B cell (primary cell): Measurements from ENCODE around the gene TIAM2. TPM values are rescaled to one million over a fixed set of nuclear protein-coding genes. Genes with fewer than 3 reads are reported as not detected.

Experiments used
- ATAC-seq: fragments of 200-7000 bp; cut with Tn5 transposase; one replicate; pipeline ENCODE4 v1.10.0; 2021; ENCODE audit warnings: low read depth, mild to moderate bottlenecking, moderate number of reproducible peaks, moderate library complexity
- CTCF ChIA-PET: fragments of 350-600 bp; sonication (Branson Sonifier 250); formaldehyde crosslinking; loops from one replicate; lab custom pipeline; 2021; ENCODE audit warnings: antibody characterized with exemption, inconsistent platforms; lab: Charles Lee
- POLR2A ChIA-PET: fragments of 350-600 bp; sonication (Branson Sonifier 250); formaldehyde crosslinking; loops from one replicate; lab custom pipeline; 2021; ENCODE audit warnings: antibody characterized with exemption; lab: Charles Lee
- DNase-seq: peaks from one replicate; pipeline ENCODE4 v3.0.0; 2013
- H2AFZ ChIP-seq: 2 replicates; pipeline ENCODE4 v1.6.1; 2012; ENCODE audit warnings: mild to moderate bottlenecking, low read depth, low read length; ENCODE audit not compliant: insufficient read depth, poor library complexity, severe bottlenecking
- H3K27ac ChIP-seq, 2 donors: 1 replicate in 1 of 2; 2 replicates in 1 of 2; pipeline ENCODE4 v1.5.1; 2012 to 2013; ENCODE audit warnings: low read length in 2 of 2, mild to moderate bottlenecking in 2 of 2, moderate library complexity in 1 of 2
- H3K27me3 ChIP-seq, 4 experiments: fragments of 200-600 bp in 1 of 4; sonication (generic) in 1 of 4; replicated peaks in 1 of 4; 1 replicate in 2 of 4; 2 replicates in 2 of 4; pipeline versions ENCODE4 v1.6.1 to v1.7.0; 2013 to 2016; ENCODE audit warnings: low read length in 3 of 4, mild to moderate bottlenecking in 2 of 4, mixed read lengths in 1 of 4, moderate library complexity in 1 of 4; ENCODE audit not compliant: insufficient read depth in 4 of 4, control insufficient read depth in 3 of 4; ENCODE audit errors: control extremely low read depth in 1 of 4
- H3K36me3 ChIP-seq, 2 experiments: replicated peaks in 1 of 2; 1 replicate in 1 of 2; 2 replicates in 1 of 2; pipeline versions ENCODE4 v1.6.1 to v1.7.1; 2013; ENCODE audit warnings: low read length in 1 of 2; ENCODE audit not compliant: insufficient read depth in 2 of 2, control insufficient read depth in 1 of 2; ENCODE audit errors: control extremely low read depth in 1 of 2, extremely low read depth in 1 of 2
- H3K4me1 ChIP-seq, 2 donors: fragments of 200-600 bp in 1 of 2; sonication (generic) in 1 of 2; 1 replicate in 1 of 2; 2 replicates in 1 of 2; pipeline versions ENCODE4 v1.5.1 to v1.6.1; 2013 to 2017; ENCODE audit warnings: low read length in 2 of 2; ENCODE audit not compliant: control insufficient read depth in 2 of 2, insufficient read depth in 2 of 2
- H3K4me2 ChIP-seq: replicated peaks from 2 replicates; pipeline ENCODE3; 2012; ENCODE audit warnings: mild to moderate bottlenecking, low read depth, low read length; ENCODE audit not compliant: poor library complexity, severe bottlenecking
- H3K4me3 ChIP-seq, 5 experiments: fragments of 200-600 bp in 1 of 5; sonication (generic) in 1 of 5; 1 replicate in 3 of 5; 2 replicates in 2 of 5; pipeline versions ENCODE4 v1.5.1 to v1.7.0; 2011 to 2016; ENCODE audit warnings: low read length in 4 of 5, mild to moderate bottlenecking in 4 of 5, low read depth in 2 of 5, control low read depth in 1 of 5, moderate library complexity in 1 of 5; ENCODE audit not compliant: insufficient read depth in 1 of 5; ENCODE audit errors: control extremely low read depth in 1 of 5, extremely low read depth in 1 of 5
- H3K79me2 ChIP-seq: fragments of 200-600 bp; sonication (generic); one replicate; pipeline ENCODE4 v1.6.0; 2016; ENCODE audit warnings: low read length; ENCODE audit not compliant: control insufficient read depth, insufficient read depth
- H3K9ac ChIP-seq: fragments of 200-600 bp; sonication (generic); 2 replicates; pipeline ENCODE4 v1.6.1; 2017; ENCODE audit warnings: mild to moderate bottlenecking, low read length, moderate library complexity
- H3K9me3 ChIP-seq, 3 donors: one replicate each; pipeline versions ENCODE4 v1.6.1 to v1.7.1; 2013; ENCODE audit warnings: low read length in 2 of 3; ENCODE audit not compliant: control insufficient read depth in 2 of 3, insufficient read depth in 1 of 3; ENCODE audit errors: control extremely low read depth in 1 of 3
- H4K20me1 ChIP-seq: 2 replicates; pipeline ENCODE4 v1.6.0; 2012; ENCODE audit warnings: mild to moderate bottlenecking, low read length; ENCODE audit not compliant: insufficient read depth, control insufficient read depth, poor library complexity, severe bottlenecking
- H3K27ac Mint-ChIP-seq: one replicate; pipeline ENCODE4 v1.8.0; 2021; ENCODE audit warnings: mixed read lengths
- H3K27me3 Mint-ChIP-seq: one replicate; pipeline ENCODE4 v1.8.0; 2021; ENCODE audit warnings: mixed read lengths
- H3K4me1 Mint-ChIP-seq: one replicate; pipeline ENCODE4 v1.8.0; 2021; ENCODE audit warnings: mixed read lengths
- H3K4me3 Mint-ChIP-seq: one replicate; pipeline ENCODE4 v1.8.0; 2021; ENCODE audit warnings: mixed read lengths
- H3K9me3 Mint-ChIP-seq: one replicate; pipeline ENCODE4 v1.8.0; 2022; ENCODE audit warnings: mixed read lengths; ENCODE audit not compliant: insufficient read depth
- EZH2 ChIP-seq: IDR thresholded peaks from 2 replicates; pipeline ENCODE4 v1.6.1; 2012; ENCODE audit warnings: borderline replicate concordance, low read depth, mild to moderate bottlenecking, moderate library complexity, low read length; ENCODE audit not compliant: insufficient read depth, poor library complexity, severe bottlenecking
- WGBS: methylation state at CpG from one replicate; pipeline ENCODE4 v1.1.5; 2013; ENCODE audit warnings: missing lambda C conversion rate; ENCODE audit not compliant: insufficient coverage; 5-methylcytosine and 5-hydroxymethylcytosine counted together
- intact Hi-C: fragments of 100-400 bp; cut with micrococcal nuclease; formaldehyde crosslinking; loops from one replicate; pipeline ENCODE4 v1.10.0; 2022
- polyA plus RNA-seq: library from polyadenylated mRNA; depleted of rRNA; stranded (reverse); fragments of >200 nt; gene quantifications from 2 replicates; pipeline ENCODE4 v1.2.3, GENCODE V29; 2012
- total RNA-seq, 2 donors: library from RNA; stranded (reverse); fragments of 120-200 nt in 1 of 2; gene quantifications; 1 replicate in 1 of 2; 2 replicates in 1 of 2; pipeline versions ENCODE4 v1.2.3 to v1.2.4, GENCODE V29; 2013 to 2022
- TF ChIP-seq, protein P1 (sequence below): fragments of 200-600 bp; IDR thresholded peaks from one replicate; pipeline ENCODE4 v1.8.0; 2022; ENCODE audit warnings: antibody characterized with exemption, mild to moderate bottlenecking

Gene TIAM2
- total and polyA plus RNA-seq, 2 donors (not counting 1 experiment from before 2014, with no cell fraction given) = 13.1 to 18.8 TPM

- no peak for ATAC-seq
- no peaks in the 10 kb centered on the region for H3K27me3 Mint-ChIP-seq
- H3K9me3 Mint-ChIP-seq = no peaks in the 10 kb centered on the region
- no peaks in the 10 kb centered on the region for H3K4me1 ChIP-seq
- H4K20me1 ChIP-seq = no peaks in the 10 kb centered on the region
- intact Hi-C loops = no loop called here
- no peak overlapping the region for H3K4me3 Mint-ChIP-seq
- 90% methylated on average over 4 of the region's 8 CpGs for WGBS
- TF ChIP-seq, protein P1, sequence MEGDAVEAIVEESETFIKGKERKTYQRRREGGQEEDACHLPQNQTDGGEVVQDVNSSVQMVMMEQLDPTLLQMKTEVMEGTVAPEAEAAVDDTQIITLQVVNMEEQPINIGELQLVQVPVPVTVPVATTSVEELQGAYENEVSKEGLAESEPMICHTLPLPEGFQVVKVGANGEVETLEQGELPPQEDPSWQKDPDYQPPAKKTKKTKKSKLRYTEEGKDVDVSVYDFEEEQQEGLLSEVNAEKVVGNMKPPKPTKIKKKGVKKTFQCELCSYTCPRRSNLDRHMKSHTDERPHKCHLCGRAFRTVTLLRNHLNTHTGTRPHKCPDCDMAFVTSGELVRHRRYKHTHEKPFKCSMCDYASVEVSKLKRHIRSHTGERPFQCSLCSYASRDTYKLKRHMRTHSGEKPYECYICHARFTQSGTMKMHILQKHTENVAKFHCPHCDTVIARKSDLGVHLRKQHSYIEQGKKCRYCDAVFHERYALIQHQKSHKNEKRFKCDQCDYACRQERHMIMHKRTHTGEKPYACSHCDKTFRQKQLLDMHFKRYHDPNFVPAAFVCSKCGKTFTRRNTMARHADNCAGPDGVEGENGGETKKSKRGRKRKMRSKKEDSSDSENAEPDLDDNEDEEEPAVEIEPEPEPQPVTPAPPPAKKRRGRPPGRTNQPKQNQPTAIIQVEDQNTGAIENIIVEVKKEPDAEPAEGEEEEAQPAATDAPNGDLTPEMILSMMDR = no peak
- TF ChIP-seq EZH2 = no peak
- H2AFZ ChIP-seq = no peak overlapping the region
- no peaks in the 10 kb centered on the region for H3K36me3 ChIP-seq
- no peak overlapping the region for H3K9ac ChIP-seq
- H3K4me1 Mint-ChIP-seq = no peaks in the 10 kb centered on the region
- ChIA-PET POLR2A (no interaction called here), CTCF (no interaction called here)
- no peaks in the 10 kb centered on the region for H3K79me2 ChIP-seq
- H3K27me3 ChIP-seq = no peaks in the 10 kb centered on the region
- no peak overlapping the region for H3K27ac Mint-ChIP-seq
- H3K27ac ChIP-seq = no peak overlapping the region
- H3K4me3 ChIP-seq = no peak overlapping the region
- no peak for DNase-seq
- no peaks in the 10 kb centered on the region for H3K9me3 ChIP-seq
- H3K4me2 ChIP-seq = no peak overlapping the region
These were observed 35.1 kb downstream of the TIAM2 start for GRCh38 chr6:155030148-155030720.

DNA sequence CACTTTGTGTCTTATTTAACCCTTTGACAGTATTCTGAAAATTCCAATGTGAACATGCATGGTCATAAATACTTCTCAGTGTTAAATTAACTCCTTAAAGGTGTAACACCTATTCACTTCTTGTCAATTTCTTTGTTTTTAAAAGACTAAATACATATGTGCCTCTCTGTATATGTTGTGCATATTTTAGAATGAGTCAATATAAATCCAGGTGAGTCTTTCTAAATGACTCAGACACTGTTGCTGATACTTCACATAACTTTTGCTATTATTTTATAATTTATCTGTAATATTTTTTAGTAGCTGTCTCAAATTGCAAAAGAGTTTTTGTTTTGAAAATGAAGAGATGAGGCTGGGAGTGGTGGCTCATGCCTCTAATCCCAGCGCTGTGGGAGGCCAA, 36.0 kb downstream of the TIAM2 start:
- H3K27ac Mint-ChIP-seq = no peak overlapping the region
- WGBS = no CpG with 5 or more reads among the region's 1 CpG
- no peaks in the 10 kb centered on the region for H3K4me1 Mint-ChIP-seq
- no peak overlapping the region for H3K4me3 Mint-ChIP-seq
- Histone ChIP-seq H3K4me1 (no peaks in the 10 kb centered on the region), H3K9me3 (no peaks in the 10 kb centered on the region), H3K9ac (no peak overlapping the region), H2AFZ (no peak overlapping the region), H3K79me2 (no peaks in the 10 kb centered on the region), H3K27ac (no peak overlapping the region), H3K27me3 (no peaks in the 10 kb centered on the region), H3K4me3 (no peak overlapping the region), H3K4me2 (no peak overlapping the region), H4K20me1 (no peaks in the 10 kb centered on the region), H3K36me3 (no peaks in the 10 kb centered on the region)
- ATAC-seq (no peak), DNase-seq (no peak)
- ChIA-PET POLR2A (no interaction called here), CTCF (no interaction called here)
- no peaks in the 10 kb centered on the region for H3K27me3 Mint-ChIP-seq
- TF ChIP-seq EZH2 = no peak
- TF ChIP-seq, protein P1 = no peak
- intact Hi-C loops = no loop called here
- no peaks in the 10 kb centered on the region for H3K9me3 Mint-ChIP-seq
